SH-SY5Y (cell line): ENCODE results near the gene NUDT16.

ENCODE experiments used
- GATA2 ChIP-seq: IDR thresholded peaks from 2 replicates; pipeline ENCODE4 v1.6.1; 2011; ENCODE audit warnings: mild to moderate bottlenecking, low read depth, low read length
- GATA3 ChIP-seq: IDR thresholded peaks from 2 replicates; pipeline ENCODE4 v1.6.1; 2011; ENCODE audit warnings: low read depth, mild to moderate bottlenecking, low read length, moderate library complexity

DNA sequence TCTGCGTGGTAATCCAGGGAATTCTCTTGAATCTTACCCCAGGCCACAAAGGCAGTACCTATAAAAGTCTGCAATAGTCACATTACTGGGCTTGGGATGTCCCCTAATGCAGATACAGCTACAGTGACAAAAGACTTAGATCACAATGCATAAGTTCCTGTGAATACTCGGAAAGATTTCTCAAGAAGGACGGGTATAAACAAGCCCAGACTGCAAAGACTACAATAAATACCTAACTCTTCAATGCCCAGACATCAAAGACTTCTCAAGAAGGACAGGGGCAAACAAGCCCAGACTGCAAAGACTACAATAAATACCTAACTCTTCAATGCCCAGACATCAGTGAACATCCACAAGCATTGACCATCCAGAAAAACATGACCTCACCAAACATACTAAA, 50.9 kb downstream of the NUDT16 start:
- no peak for TF ChIP-seq GATA3
- no peak for TF ChIP-seq GATA2
